ENCODE data around the gene GABRA5. TPM values are rescaled to one million over a fixed set of nuclear protein-coding genes. Genes with fewer than 3 reads are reported as not detected.

The GABRA5 gene
- total and polyA plus RNA-seq, 2 of the 8 experiments (the other 6 are each of a cell fraction or from before 2014, with no cell fraction given) = 15.0 to 29.6 TPM

GRCh38 chr15:26870346-26870745, 3.5 kb downstream of the GABRA5 start (continued):
- TF ChIP-seq JUND (IDR thresholded peaks at IDR 0.05; ENCODE audit: low read length) = no peak
- no peak for TF ChIP-seq PHF8 (conservative IDR thresholded peaks at IDR 0.05; ENCODE audit: low read depth, low read length)
- TF ChIP-seq BACH1 (IDR thresholded peaks at IDR 0.05; ENCODE audit: low read length) = no peak

All from H1 (cell line).